ENCODE measurements around the gene SUMO2. TPM values are rescaled to one million over a fixed set of nuclear protein-coding genes. Genes with fewer than 3 reads are reported as not detected.
"Not testable (repeated sequence)": the region's sequence is repeated elsewhere in the genome, so short reads cannot be mapped to it uniquely, and the experiment has no call there.

The SUMO2 gene
- total and polyA plus RNA-seq, 7 experiments from 2014 or later, result 173 to 494 (median 247) TPM

GRCh38 chr17:75127936-75128335 lies 54.8 kb downstream of the SUMO2 start:
- H3K4me3 ChIP-seq (ENCODE audit: low read length); H3K27me3 ChIP-seq (ENCODE audit: control insufficient read depth in 2 of 2, insufficient read depth in 2 of 2, low read length in 2 of 2); H3K27ac ChIP-seq (ENCODE audit: low read depth, low read length); H3K27me3 Mint-ChIP-seq; intact Hi-C loops (cut with micrococcal nuclease); DNase-seq; H3K9me3 Mint-ChIP-seq; H3K9me3 ChIP-seq (ENCODE audit: control insufficient read depth in 2 of 3, low read length in 3 of 3); ATAC-seq: not testable (repeated sequence)
- POLR2A ChIA-PET, result interaction anchor here (0.6 kb wide), 1 partner anchor 52 kb away, joined by 4 read pairs; no protein-coding TSS in a partner anchor
- Mint-ChIP-seq H3K4me1 (peaks cover 31 to 47% (median 38%) of the 10 kb centered on the region in 7 donors), H3K27ac (peak overlapping the region in 1 of 9 donors; percentile 65), H3K36me3 (peaks cover 0 to 19% (median 0%) of the 10 kb centered on the region in 5 donors), H3K4me3 (peak overlapping the region in 2 of 10 donors; percentile 14 to 70)
- CTCF ChIA-PET, result interaction anchor here (0.6 to 5.7 kb wide), 3 partner anchors 13 to 166 kb away, joined by 3 to 47 read pairs (median 3); no protein-coding TSS in a partner anchor
- Histone ChIP-seq H3K36me3 (ENCODE audit: control insufficient read depth in 2 of 3, insufficient read depth in 3 of 3, low read length in 3 of 3) (peaks cover 0 to 14% (median 0%) of the 10 kb centered on the region in 3 experiments), H3K4me1 (ENCODE audit: control insufficient read depth in 2 of 2, insufficient read depth in 2 of 2, low read length in 2 of 2) (peaks cover 8 to 25% of the 10 kb centered on the region in 2 donors)

- DNase-seq (no peak), ATAC-seq (no peak)
- intact Hi-C loops (cut with micrococcal nuclease), result no loop called here
- Mint-ChIP-seq H3K36me3 (peaks cover 0 to 19% (median 0%) of the 10 kb centered on the region in 5 donors), H3K9me3 (no peaks in the 10 kb centered on the region), H3K27me3 (no peaks in the 10 kb centered on the region), H3K27ac (peak overlapping the region in 2 of 9 donors; percentile 33 to 59), H3K4me1 (peaks cover 31 to 41% (median 36%) of the 10 kb centered on the region in 7 donors), H3K4me3 (no peak overlapping the region)
- Histone ChIP-seq H3K4me1 (ENCODE audit: control insufficient read depth in 2 of 2, insufficient read depth in 2 of 2, low read length in 2 of 2) (peaks cover 8 to 25% of the 10 kb centered on the region in 2 donors), H3K27ac (ENCODE audit: low read depth, low read length) (no peak overlapping the region), H3K9me3 (ENCODE audit: control insufficient read depth in 2 of 3, low read length in 3 of 3) (no peaks in the 10 kb centered on the region), H3K27me3 (ENCODE audit: control insufficient read depth in 2 of 2, insufficient read depth in 2 of 2, low read length in 2 of 2) (no peaks in the 10 kb centered on the region), H3K4me3 (ENCODE audit: low read length) (no peak overlapping the region), H3K36me3 (ENCODE audit: control insufficient read depth in 2 of 3, insufficient read depth in 3 of 3, low read length in 3 of 3) (peaks cover 0 to 14% (median 0%) of the 10 kb centered on the region in 3 experiments)
- POLR2A ChIA-PET, result interaction anchor here (0.6 to 1.2 kb wide), 2 partner anchors 43 to 1431 kb away, joined by 3 read pairs; no protein-coding TSS in a partner anchor
- CTCF ChIA-PET, result interaction anchor here (0.6 to 5.7 kb wide), 5 partner anchors 12 to 253 kb away, joined by 3 to 47 read pairs (median 3); no protein-coding TSS in a partner anchor
Observed at GRCh38 chr17:75126954-75127353, 55.8 kb downstream of the SUMO2 start.

- Mint-ChIP-seq H3K27me3 (no peaks in the 10 kb centered on the region), H3K4me3 (peak overlapping the region in 4 of 10 donors; percentile 8 to 58 (median 38)), H3K9me3 (no peaks in the 10 kb centered on the region), H3K27ac (peak overlapping the region in 7 of 9 donors; percentile 54 to 88 (median 73)), H3K4me1 (peaks cover 31 to 45% (median 41%) of the 10 kb centered on the region in 7 donors), H3K36me3 (peaks cover 0 to 26% (median 2%) of the 10 kb centered on the region in 5 donors)
- Histone ChIP-seq H3K27ac (ENCODE audit: low read depth, low read length) (no peak overlapping the region), H3K4me3 (ENCODE audit: low read length) (no peak overlapping the region), H3K4me1 (ENCODE audit: control insufficient read depth in 2 of 2, insufficient read depth in 2 of 2, low read length in 2 of 2) (peaks cover 8 to 25% of the 10 kb centered on the region in 2 donors), H3K27me3 (ENCODE audit: control insufficient read depth in 2 of 2, insufficient read depth in 2 of 2, low read length in 2 of 2) (no peaks in the 10 kb centered on the region), H3K36me3 (ENCODE audit: control insufficient read depth in 2 of 3, insufficient read depth in 3 of 3, low read length in 3 of 3) (peaks cover 0 to 10% (median 0%) of the 10 kb centered on the region in 3 experiments), H3K9me3 (ENCODE audit: control insufficient read depth in 2 of 3, low read length in 3 of 3) (no peaks in the 10 kb centered on the region)
- ChIA-PET CTCF (interaction anchor here (5.7 kb wide), 1 partner anchor 11 kb away, joined by 47 read pairs; no protein-coding TSS in a partner anchor), POLR2A (interaction anchor here (1.1 kb wide), 1 partner anchor 10 kb away, joined by 5 read pairs; no protein-coding TSS in a partner anchor)
- ATAC-seq (no peak), DNase-seq (no peak)
- intact Hi-C loops (cut with micrococcal nuclease), result no loop called here
Observed at GRCh38 chr17:75125984-75126383, 56.8 kb downstream of the SUMO2 start.

- Mint-ChIP-seq H3K27me3 (no peaks in the 10 kb centered on the region), H3K4me3 (peak overlapping the region in 1 of 10 donors; percentile 81)
Observed at GRCh38 chr17:75124819-75125162, 58.0 kb downstream of the SUMO2 start.

GRCh38 chr17:75124041-75124818 lies 58.5 kb downstream of the SUMO2 start:
- peaks cover 0 to 6% (median 0%) of the 10 kb centered on the region in 3 experiments for H3K36me3 ChIP-seq (ENCODE audit: control insufficient read depth in 2 of 3, insufficient read depth in 3 of 3, low read length in 3 of 3)
- intact Hi-C loops (cut with micrococcal nuclease), result loop anchor here in 1 of 2 donors (1.0 kb wide), 1 partner anchor 10 kb away; no protein-coding TSS in a partner anchor
- no peak overlapping the region for H3K4me3 ChIP-seq (ENCODE audit: low read length)
- H3K27me3 Mint-ChIP-seq, result no peaks in the 10 kb centered on the region
- H3K27ac Mint-ChIP-seq, result peak overlapping the region in 6 of 9 donors; percentile 31 to 91 (median 58)
- H3K4me3 Mint-ChIP-seq, result peak overlapping the region in 3 of 10 donors; percentile 6 to 81 (median 16)
- H3K4me1 Mint-ChIP-seq, result peaks cover 24 to 40% (median 33%) of the 10 kb centered on the region in 7 donors
- no peaks in the 10 kb centered on the region for H3K9me3 Mint-ChIP-seq
- ChIA-PET POLR2A (interaction anchor here (0.6 to 2.3 kb wide), 5 partner anchors 10 to 63 kb away, joined by 3 to 11 read pairs (median 5); partner anchors contain the start of gene ARMC7), CTCF (interaction anchor here (5.7 kb wide), 1 partner anchor 10 kb away, joined by 47 read pairs; no protein-coding TSS in a partner anchor)
- no peaks in the 10 kb centered on the region for H3K9me3 ChIP-seq (ENCODE audit: control insufficient read depth in 2 of 3, low read length in 3 of 3)
- ATAC-seq (peak; percentile 80), DNase-seq (peak in 1 of 9 donors; percentile 48)
- peaks cover 3 to 18% of the 10 kb centered on the region in 2 donors for H3K4me1 ChIP-seq (ENCODE audit: control insufficient read depth in 2 of 2, insufficient read depth in 2 of 2, low read length in 2 of 2)
- H3K27ac ChIP-seq (ENCODE audit: low read depth, low read length), result no peak overlapping the region
- H3K27me3 ChIP-seq (ENCODE audit: control insufficient read depth in 2 of 2, insufficient read depth in 2 of 2, low read length in 2 of 2), result no peaks in the 10 kb centered on the region
- H3K36me3 Mint-ChIP-seq, result peaks cover 0 to 29% (median 4%) of the 10 kb centered on the region in 5 donors

More at GRCh38 chr17:75124819-75125162, 58.0 kb downstream of the SUMO2 start:
- Histone ChIP-seq H3K4me1 (ENCODE audit: control insufficient read depth in 2 of 2, insufficient read depth in 2 of 2, low read length in 2 of 2) (peaks cover 3 to 18% of the 10 kb centered on the region in 2 donors), H3K4me3 (ENCODE audit: low read length) (no peak overlapping the region), H3K9me3 (ENCODE audit: control insufficient read depth in 2 of 3, low read length in 3 of 3) (no peaks in the 10 kb centered on the region), H3K27ac (ENCODE audit: low read depth, low read length) (no peak overlapping the region), H3K36me3 (ENCODE audit: control insufficient read depth in 2 of 3, insufficient read depth in 3 of 3, low read length in 3 of 3) (peaks cover 0 to 12% (median 0%) of the 10 kb centered on the region in 3 experiments), H3K27me3 (ENCODE audit: control insufficient read depth in 2 of 2, insufficient read depth in 2 of 2, low read length in 2 of 2) (no peaks in the 10 kb centered on the region)
- H3K27ac Mint-ChIP-seq, result peak overlapping the region in 5 of 9 donors; percentile 52 to 91 (median 69)
- H3K4me1 Mint-ChIP-seq, result peaks cover 24 to 43% (median 38%) of the 10 kb centered on the region in 7 donors
- ATAC-seq (no peak), DNase-seq (no peak)
- H3K9me3 Mint-ChIP-seq, result no peaks in the 10 kb centered on the region
- ChIA-PET POLR2A (interaction anchor here (0.6 to 2.3 kb wide), 3 partner anchors 10 to 63 kb away, joined by 3 to 11 read pairs (median 5); no protein-coding TSS in a partner anchor), CTCF (interaction anchor here (5.7 kb wide), 1 partner anchor 10 kb away, joined by 47 read pairs; no protein-coding TSS in a partner anchor)
- H3K36me3 Mint-ChIP-seq, result peaks cover 0 to 29% (median 4%) of the 10 kb centered on the region in 5 donors
- intact Hi-C loops (cut with micrococcal nuclease), result loop anchor here in 1 of 2 donors (1.0 kb wide), 1 partner anchor 10 kb away; no protein-coding TSS in a partner anchor

- intact Hi-C loops (cut with micrococcal nuclease), result no loop called here
- ATAC-seq (no peak), DNase-seq (no peak)
- H3K4me1 ChIP-seq (ENCODE audit: control insufficient read depth in 2 of 2, insufficient read depth in 2 of 2, low read length in 2 of 2), result peaks cover 11% of the 10 kb centered on the region in 2 donors
- no peaks in the 10 kb centered on the region for H3K27me3 ChIP-seq (ENCODE audit: control insufficient read depth in 2 of 2, insufficient read depth in 2 of 2, low read length in 2 of 2)
- no peaks in the 10 kb centered on the region for H3K27me3 Mint-ChIP-seq
- H3K9me3 Mint-ChIP-seq, result no peaks in the 10 kb centered on the region
- H3K4me1 Mint-ChIP-seq, result peaks cover 11 to 37% (median 26%) of the 10 kb centered on the region in 7 donors
- peaks cover 0 to 25% (median 7%) of the 10 kb centered on the region in 5 donors for H3K36me3 Mint-ChIP-seq
- H3K4me3 ChIP-seq (ENCODE audit: low read length), result no peak overlapping the region
- ChIA-PET CTCF (interaction anchor here (1.2 to 9.3 kb wide), 3 partner anchors 53 to 85 kb away, joined by 6 to 136 read pairs (median 102); partner anchors contain the start of gene NUP85), POLR2A (no interaction called here)
- peak overlapping the region in 1 of 9 donors; percentile 28 for H3K27ac Mint-ChIP-seq
- H3K4me3 Mint-ChIP-seq, result no peak overlapping the region
- H3K9me3 ChIP-seq (ENCODE audit: control insufficient read depth in 2 of 3, low read length in 3 of 3), result no peaks in the 10 kb centered on the region
- peaks cover 0 to 17% (median 0%) of the 10 kb centered on the region in 3 experiments for H3K36me3 ChIP-seq (ENCODE audit: control insufficient read depth in 2 of 3, insufficient read depth in 3 of 3, low read length in 3 of 3)
- no peak overlapping the region for H3K27ac ChIP-seq (ENCODE audit: low read depth, low read length)
Observed at GRCh38 chr17:75118307-75118706, 64.5 kb downstream of the SUMO2 start.

Data from naive thymus-derived CD4-positive, alpha-beta T cell (primary cell).